NCI-H187 treated with DMSO at 0.1 percent for 48 hours (cell line): Measurements from ENCODE around the gene GARIN3.
"Not testable (repeated sequence)": the region's sequence is repeated elsewhere in the genome, so short reads cannot be mapped to it uniquely, and the experiment has no call there.

ENCODE experiments used
- DNase-seq: peaks from one replicate; lab custom pipeline; 2025; lab: John Stamatoyannopoulos, UW

Gene GARIN3

DNA sequence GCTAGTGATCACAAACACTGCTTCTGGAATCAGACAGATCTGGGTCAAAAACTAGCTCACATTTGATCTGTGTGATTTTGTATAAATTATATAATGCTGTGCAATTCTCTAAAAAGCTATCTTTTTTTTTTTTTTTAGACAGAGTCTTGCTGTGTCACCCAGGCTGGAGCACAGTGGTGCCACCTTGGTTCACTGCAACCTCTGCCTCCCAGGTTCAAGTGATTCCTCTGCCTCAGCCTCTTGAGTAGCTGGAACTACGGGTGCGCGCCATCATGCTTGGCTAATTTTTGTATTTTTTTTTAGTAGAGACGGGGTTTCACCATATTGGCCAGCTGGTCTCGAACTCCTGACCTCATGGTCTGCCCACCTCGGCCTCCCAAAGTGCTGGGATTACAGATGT is 19.1 kb upstream of the GARIN3 start:
- DNase-seq: not testable (repeated sequence)

DNA sequence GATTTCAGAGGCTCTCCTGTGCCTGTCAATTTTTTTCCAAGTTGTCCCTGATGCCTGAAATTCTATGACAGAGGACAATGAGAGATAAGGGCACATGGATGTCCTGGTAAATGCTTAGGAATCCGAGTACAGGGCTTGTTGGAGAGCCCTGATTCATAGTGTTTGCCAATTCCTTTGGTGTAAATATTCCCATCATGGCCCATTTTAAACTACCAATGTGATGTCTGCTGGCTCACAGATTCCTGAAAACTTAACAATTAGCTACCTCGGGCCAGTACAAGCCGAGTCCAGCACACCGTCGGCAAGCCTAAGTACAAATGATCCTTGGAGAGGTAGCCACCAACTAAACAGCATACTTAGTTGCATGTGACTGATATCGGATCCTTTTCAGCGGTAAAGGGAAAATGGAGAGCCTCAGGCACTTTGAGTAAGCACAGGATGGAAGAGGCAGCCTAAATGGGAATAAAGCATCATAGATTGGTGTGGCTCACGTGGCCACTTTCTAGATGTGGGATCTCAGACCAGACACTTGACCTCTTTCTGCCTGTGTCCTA is 18.1 kb upstream of the GARIN3 start:
- no peak for DNase-seq

DNA sequence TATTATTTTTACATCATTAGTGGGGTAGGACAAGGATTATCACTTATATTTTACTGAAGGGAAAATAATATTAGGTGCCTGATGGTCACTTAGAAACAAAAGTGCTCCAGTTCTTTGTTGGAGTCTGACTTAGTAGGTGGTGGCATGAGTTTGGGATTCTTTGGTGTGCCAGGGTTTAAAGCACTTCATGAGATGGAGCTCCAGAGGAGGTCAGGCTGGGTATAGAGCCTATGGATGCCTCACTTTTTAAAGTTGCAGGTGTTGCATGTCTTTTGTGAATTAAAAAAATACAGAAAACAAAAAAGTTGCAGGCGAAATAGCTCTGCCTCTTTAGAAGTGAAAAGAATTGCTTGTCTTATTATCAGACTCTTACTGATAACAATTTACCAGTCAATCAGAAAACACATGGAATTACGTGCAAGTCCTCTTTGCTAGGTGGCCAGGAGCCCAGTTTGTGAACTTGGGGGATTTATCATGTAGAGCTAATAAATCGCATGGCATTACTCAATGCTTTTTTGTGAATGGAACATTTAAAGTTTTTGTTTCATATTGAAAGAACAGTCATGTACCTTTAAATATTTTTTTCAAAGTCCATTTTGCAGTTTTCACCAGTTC is 16.2 kb upstream of the GARIN3 start:
- no peak for DNase-seq

- DNase-seq: no peak
These were observed 14.6 kb upstream of the GARIN3 start, which contains the start of gene ITK for GRCh38 chr5:157180374-157181264. TSS of gene ITK (plus strand) at chr5:157180840. CDS start at chr5:157180978, 138 bp downstream.

DNA sequence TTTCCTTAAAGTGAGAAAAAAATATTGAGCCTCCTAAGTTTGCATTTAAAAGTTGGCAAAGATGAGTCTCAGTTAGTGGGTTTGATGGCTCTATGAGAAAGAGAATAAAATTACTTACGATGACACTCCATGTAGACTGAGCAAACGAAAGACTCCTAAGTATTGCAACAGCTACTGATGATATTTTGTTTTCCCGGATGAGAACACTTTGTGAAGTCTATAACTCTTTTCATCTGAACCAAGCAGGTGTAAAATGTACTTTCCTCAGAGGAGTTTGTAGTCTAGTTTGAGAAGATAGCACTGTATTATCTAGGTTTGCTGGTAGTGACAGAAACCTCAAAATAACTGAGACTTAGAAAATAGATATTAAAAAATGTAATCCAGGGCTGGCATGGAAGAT is 12.9 kb upstream of the GARIN3 start:
- no peak for DNase-seq

- no peak for DNase-seq
These were observed 11.9 kb upstream of the GARIN3 start for GRCh38 chr5:157177953-157178352.

GRCh38 chr5:157175071-157175612 is 9.1 kb upstream of the GARIN3 start:
- DNase-seq: no peak

DNA sequence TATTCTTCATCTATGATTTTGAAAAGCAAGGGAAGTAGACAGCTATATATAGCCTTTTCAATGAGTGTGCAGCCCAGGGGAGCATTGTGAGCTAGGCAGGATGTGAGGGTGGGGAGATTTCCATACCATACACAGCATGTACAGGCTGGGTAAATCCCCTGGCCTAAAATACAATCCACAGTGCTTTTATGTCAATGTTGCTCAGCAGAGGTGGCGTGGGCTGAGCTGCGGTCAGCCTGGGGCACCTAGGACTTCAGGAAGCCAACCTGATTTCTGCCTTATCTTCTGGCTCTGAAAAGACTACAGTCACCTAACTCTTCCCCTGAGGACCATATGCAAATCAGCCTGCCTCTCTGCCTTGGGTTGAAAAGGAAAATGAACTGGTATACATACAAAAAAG is 6.3 kb upstream of the GARIN3 start:
- no peak for DNase-seq

DNA sequence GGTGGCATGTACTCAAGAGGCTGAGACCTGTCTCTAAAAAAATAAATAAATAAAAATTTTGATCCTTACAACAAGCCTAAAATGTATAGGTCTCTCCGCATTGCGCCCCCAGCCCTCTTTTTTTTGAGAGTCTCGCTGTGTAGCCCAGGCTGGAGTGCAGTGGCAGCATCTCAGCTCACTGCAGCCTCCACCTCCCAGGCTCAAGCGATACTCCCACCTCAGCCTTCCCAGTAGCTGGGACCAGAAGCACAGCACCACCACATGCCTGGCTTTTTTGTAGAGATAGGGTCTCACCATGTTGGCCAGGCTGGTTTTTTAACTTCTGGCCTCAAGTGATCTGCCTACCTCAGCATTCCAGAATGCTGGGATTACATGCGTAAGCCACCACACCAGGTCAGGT is 2.2 kb upstream of the GARIN3 start:
- no peak for DNase-seq

- DNase-seq: no peak
These were observed 1.2 kb upstream of the GARIN3 start for GRCh38 chr5:157167214-157167621.

DNA sequence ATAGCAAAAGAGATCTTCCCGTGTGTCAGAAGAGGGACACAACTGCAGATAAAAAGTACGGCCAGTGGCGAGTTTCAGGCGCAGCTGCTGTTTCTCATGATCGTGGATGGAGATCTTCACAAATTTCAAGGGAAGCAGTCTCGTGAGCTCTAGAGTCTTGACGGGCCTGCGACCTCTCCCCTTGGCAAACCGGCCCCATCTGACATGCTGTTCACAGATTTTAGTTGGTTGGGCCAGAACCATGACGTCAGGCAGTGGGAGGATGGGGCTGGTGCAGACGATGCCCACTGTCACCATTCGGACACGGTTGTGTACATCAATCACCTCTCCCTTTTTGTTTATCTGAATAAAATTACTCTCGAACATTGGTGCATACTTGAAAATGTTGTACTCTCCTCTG is 396 bp downstream of the GARIN3 start:
- DNase-seq: no peak

DNA sequence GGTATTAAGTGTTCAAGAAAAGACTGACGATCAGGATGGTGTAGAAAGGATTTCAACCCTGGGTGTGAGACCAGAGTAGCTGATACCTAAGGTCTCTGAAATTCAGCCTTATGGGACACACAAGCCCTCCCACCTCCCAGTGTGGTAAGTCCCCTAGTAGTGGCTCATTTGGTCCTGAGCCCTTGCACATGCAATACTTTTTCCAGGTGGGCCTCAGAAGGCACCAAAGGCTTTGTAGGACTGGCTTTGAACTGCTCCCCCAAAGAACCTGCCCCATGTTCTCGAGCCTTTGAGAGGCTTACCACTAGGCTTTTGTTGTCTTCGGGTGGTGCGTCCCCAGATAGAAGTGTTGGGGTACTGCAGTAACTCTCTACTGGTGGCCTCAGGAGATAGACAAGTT is 803 bp downstream of the GARIN3 start:
- DNase-seq: no peak

- no peak for DNase-seq
These were observed 1.5 kb downstream of the GARIN3 start for GRCh38 chr5:157164521-157164920.

DNA sequence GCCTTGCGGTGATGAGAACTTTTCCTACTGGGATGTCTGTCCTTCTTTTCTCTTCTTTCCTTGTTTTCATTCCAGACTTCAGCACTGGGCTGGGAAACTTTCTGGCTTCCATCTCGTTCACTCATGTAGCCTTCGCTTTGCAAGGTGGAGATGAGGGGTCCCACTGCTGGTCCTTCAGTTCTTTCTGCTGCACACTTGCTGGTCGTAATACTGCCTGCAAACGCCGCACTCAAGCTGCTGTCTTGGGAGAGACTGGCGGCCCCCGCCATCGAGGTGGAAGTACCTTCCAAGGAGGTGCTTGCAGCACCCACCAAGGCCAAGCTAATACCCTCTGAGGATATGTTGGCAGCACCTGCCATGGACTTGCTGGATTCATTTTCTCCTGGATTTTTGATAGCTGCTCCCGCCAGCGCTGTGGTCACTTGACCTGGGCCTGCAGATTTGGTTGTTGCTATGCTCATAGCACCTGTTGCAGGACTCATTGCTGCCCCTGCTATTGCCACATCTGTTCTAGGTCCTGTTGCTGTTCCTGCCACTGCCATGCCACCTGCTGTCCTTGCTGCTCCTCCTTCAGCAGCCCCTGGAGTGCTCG is 3.0 kb downstream of the GARIN3 start:
- DNase-seq: no peak

DNA sequence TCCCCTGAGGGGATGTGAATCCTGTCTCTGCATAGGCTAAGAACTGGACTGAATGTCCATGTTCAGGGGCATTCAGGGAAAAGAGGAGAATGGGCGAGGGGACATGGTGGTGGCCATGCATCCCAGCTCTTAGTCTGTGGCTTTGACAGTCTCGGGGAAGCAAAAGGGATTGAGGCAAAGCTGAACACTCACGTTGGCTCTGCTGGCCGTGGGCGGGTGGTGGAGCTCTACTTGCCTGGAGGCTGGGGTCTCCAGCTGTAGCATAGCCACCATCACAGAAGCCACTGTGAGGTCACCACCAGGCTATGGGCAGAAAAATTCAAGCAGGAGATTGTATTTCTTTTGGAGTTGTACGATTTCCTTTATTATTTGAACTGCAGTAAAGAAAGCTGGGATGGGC is 4.1 kb downstream of the GARIN3 start:
- no peak for DNase-seq

DNA sequence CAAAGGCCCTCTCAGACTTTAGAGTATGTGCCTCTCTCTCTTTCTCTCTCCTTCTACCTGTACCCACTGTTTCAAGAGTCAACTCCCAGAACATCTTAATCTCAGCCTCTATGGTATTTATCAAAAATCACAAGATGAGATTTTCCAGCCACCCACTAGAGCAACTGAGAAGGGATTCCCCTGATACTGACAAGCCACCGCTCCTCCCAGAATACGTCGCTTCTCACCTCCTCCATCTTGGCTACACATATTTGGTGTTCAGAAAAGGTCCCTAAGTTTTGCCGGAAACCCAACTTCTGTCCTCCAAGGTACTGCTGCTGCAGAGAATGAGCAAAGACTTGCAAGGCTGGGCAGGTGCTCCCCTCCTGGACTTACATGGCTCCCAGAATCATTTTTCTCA is 6.1 kb downstream of the GARIN3 start:
- DNase-seq: no peak

DNA sequence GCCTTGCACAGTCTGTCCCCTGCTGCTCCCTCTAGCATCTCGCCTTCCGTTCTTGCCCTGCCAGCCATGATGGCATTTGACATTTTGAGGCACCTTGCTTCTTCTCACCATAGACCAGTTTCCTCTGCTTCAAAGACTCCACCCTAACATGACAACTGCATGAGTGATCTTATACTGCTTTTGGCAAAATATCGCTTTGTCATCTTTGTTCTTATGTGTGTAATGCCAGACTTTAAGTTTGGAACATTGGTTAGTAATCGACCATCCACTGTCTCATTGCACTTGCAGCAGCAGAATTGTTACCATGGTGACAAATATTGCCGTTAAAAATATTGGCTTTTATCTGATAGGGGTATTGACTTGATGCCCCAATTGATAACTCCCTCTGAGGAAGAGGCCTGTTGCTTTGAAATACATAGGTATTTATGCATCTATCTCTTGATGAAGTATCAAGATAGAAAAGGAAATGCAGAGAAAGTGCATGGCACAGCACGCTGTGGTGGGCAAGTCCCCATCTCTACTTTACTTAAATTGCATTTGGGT is 6.8 kb downstream of the GARIN3 start:
- DNase-seq: no peak

DNA sequence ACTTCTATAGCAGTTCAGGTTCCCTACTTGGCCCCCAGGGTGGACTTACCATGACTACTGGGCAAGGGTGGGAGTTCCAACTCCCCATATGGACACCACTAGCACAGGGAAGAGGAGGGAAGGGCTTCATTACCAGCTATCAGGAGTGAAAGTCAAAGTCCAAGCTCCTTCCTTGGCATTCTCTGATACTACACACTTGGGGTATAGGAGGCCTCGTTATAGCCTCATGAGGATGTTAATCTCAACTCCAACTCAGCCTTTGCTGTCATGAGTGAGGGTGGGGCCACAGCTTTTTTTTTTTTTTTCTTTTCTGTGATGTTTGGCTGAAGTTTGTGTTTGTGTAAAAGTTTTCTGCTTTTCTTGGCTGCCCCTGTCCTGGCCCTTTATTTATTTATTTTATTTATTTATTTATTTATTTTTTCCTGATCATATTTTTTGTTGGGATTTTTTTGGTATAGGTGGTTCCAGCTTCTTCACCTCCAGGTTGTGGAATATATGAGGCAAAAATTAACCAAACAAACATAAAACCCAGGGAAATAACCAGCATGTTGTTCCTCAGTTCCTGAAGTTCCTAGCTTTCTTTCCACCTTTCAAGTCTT is 8.7 kb downstream of the GARIN3 start:
- no peak for DNase-seq

- no peak for DNase-seq
These were observed 10.8 kb downstream of the GARIN3 start for GRCh38 chr5:157155297-157155696.

GRCh38 chr5:157150995-157151394 is 15.1 kb downstream of the GARIN3 start:
- DNase-seq: no peak

DNA sequence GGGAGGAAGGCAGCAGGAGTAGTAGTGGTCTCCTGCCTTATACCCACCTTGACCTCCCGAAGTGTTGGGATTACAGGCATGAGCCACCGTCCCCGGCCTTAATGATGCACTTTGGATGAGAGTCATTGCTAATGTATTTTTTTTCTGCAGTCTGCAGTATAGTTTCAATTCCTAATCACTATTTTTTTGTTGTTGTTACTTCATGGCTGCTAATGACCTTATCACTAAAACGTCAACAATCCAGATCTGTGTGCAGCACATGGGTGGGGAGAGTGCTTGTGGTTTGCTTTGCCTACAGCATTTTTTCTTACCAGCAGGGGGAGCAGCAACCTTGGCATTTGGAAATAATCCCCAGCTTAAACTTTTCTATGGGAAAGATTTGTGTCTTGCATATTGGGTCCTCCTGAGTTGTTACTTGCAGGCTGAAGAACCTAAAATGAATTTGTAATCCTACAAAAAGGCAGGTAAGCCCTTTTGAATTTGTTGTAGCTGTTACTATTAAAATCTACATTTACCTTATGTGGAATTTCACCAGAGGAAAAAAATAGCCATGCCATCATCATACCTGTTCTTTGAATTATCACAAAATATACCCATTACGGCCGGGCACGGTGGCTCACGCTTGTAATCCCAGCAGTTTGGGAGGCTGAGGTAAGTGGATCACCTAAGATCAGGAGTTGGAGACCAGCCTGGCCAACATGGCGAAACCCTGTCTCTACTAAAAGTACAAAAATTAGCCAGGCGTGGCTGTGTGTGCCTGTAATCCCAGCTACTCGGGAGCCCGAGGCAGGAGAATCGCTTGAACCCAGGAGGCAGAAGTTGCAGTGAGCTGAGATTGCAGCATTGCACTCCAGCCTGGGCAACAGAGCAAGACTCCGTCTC is 17.1 kb downstream of the GARIN3 start:
- DNase-seq: no peak
